ENCODE results near the gene LBX1. TPM values are rescaled to one million over a fixed set of nuclear protein-coding genes. Genes with fewer than 3 reads are reported as not detected.

The LBX1 gene
- polyA plus RNA-seq, 2 of the 4 experiments (the other 2 are of a cell fraction): not detected

DNA sequence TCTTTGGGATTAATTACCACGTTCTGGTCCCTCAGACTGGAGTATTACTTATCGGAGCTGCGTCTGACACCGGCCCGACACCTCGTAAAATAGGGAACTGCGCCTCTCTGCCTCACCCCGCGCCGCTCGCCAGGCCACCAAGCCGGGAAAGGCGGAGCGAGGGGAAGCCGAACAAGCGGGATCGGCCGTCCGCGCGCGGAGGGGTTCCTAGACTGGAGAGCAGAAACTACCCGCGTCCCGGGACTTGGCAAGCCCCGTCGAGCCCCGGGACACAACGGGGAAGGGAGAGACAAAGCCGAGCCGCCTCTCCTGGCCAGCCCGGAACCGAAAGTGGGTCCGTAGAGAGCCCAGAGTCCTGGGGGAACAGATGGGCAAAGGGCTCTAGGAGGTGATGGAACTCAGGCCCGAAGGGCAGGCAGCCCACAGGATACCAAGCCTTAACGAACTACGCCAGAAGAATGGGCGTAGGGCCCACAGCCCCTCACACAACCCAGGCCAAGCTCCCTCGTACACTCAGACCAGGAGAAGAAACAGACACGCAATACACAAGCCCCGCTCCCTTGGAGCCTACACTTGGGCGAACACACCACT lies 6.5 kb downstream of the LBX1 start:
- ATAC-seq (no peak), FAIRE-seq (no peak), DNase-seq (ENCODE audit: low read depth in 1 of 2, low spot score in 1 of 2) (no peak)
- ChIA-PET CTCF (interaction anchor here (0.7 to 1.9 kb wide), 5 partner anchors 8 to 559 kb away, joined by 3 to 37 read pairs (median 5); no protein-coding TSS in a partner anchor), POLR2A (no interaction called here)
- no peak overlapping the region for H3K27ac ChIP-seq
- no peak overlapping the region for H3K4me3 ChIP-seq
- 68% methylated on average over 28 of the region's 42 CpGs for WGBS (ENCODE audit: missing lambda C conversion rate)
- H3K9me3 ChIP-seq: no peaks in the 10 kb centered on the region
- H3K4me1 ChIP-seq: 0 out of 3 replicates have a peak, but pooled peaks cover 9% of the 10 kb centered on the region
- no peak overlapping the region for H3K4me2 ChIP-seq
- TF ChIP-seq TFCP2L1 (CRISPR knock-in tag; IDR thresholded peaks at IDR 0.05): no peak
- no peak for TF ChIP-seq RARB (CRISPR knock-in tag; IDR thresholded peaks at IDR 0.05)
- TF ChIP-seq PHF8 (IDR thresholded peaks at IDR 0.05; ENCODE audit: borderline replicate concordance, low read depth): no peak
- no peak for TF ChIP-seq HOXA7 (CRISPR knock-in tag; IDR thresholded peaks at IDR 0.05)
- TF ChIP-seq CBX8 (IDR thresholded peaks at IDR 0.05): no peak
- no peak for TF ChIP-seq CBX2 (IDR thresholded peaks at IDR 0.05; ENCODE audit: borderline replicate concordance, low read depth)
- TF ChIP-seq, protein P1, sequence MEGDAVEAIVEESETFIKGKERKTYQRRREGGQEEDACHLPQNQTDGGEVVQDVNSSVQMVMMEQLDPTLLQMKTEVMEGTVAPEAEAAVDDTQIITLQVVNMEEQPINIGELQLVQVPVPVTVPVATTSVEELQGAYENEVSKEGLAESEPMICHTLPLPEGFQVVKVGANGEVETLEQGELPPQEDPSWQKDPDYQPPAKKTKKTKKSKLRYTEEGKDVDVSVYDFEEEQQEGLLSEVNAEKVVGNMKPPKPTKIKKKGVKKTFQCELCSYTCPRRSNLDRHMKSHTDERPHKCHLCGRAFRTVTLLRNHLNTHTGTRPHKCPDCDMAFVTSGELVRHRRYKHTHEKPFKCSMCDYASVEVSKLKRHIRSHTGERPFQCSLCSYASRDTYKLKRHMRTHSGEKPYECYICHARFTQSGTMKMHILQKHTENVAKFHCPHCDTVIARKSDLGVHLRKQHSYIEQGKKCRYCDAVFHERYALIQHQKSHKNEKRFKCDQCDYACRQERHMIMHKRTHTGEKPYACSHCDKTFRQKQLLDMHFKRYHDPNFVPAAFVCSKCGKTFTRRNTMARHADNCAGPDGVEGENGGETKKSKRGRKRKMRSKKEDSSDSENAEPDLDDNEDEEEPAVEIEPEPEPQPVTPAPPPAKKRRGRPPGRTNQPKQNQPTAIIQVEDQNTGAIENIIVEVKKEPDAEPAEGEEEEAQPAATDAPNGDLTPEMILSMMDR (IDR thresholded peaks at IDR 0.05): no peak
- TF ChIP-seq CEBPB (IDR thresholded peaks at IDR 0.05): no peak

DNA sequence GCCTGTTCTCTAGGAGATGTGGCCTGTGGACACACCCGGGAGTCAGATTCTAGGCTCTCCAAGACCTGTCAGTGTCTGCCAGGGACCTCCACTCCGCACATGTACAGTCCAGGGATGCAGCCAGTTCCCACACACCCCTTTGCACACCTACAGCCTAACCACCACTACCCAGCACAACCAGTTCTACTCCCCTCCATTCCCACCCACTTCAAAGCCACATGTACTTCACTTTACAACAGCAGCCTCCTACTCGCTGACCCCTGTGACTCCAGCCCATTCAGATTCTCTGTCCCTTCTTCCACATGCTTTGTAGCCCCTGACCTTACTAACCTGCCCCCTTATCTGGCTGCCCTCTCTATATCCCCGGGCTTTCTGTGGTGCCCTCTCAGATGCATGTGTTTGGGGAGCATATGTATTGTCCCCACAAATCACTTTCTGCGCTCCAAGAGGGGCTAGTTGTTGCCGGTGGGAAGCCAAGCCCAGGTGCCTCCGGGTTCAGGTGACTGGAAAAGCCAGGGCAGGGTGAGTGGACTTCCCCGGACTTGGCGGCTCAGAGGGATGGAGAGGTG lies 7.2 kb downstream of the LBX1 start:
- WGBS (ENCODE audit: missing lambda C conversion rate): 57% methylated on average over 7 of the region's 9 CpGs
- Histone ChIP-seq H3K4me1 (0 out of 3 replicates have a peak, but pooled peaks cover 9% of the 10 kb centered on the region), H3K4me3 (no peak overlapping the region), H3K4me2 (no peak overlapping the region), H3K9me3 (no peaks in the 10 kb centered on the region), H3K27ac (no peak overlapping the region)
- POLR2A ChIA-PET: no interaction called here
- CTCF ChIA-PET: interaction anchor here (1.2 to 10.0 kb wide), 4 partner anchors 69 to 559 kb away, joined by 3 to 253 read pairs (median 4); no protein-coding TSS in a partner anchor
- ATAC-seq: no peak
- no peak for DNase-seq (ENCODE audit: low read depth in 1 of 2, low spot score in 1 of 2)
- TF ChIP-seq FOSL2 (IDR thresholded peaks at IDR 0.05) (no peak), FOSL2 (CRISPR knock-in tag; IDR thresholded peaks at IDR 0.05) (no peak)
- FAIRE-seq: no peak

DNA sequence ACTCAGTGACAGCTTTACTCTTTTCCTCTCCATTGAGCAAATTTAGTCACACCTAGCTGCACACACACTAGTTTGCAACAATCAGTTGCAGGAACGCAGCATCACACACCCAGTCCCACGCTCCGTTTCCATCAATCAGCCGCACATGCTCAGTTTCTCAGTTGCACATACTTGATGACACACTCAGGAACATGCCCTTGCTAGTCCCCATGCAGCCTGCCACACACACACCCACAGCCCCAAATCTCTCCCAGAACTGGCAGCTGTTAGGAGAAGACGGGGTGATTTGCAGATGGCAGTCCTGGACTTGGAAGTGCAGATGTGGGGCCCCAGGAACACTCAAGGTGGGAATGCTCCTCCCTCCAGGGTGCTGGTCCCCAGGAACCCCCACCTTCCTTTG lies 7.7 kb downstream of the LBX1 start:
- Histone ChIP-seq H3K4me2 (no peak overlapping the region), H3K27ac (no peak overlapping the region), H3K4me1 (0 out of 3 replicates have a peak, but pooled peaks cover 9% of the 10 kb centered on the region), H3K4me3 (no peak overlapping the region), H3K9me3 (no peaks in the 10 kb centered on the region)
- WGBS (ENCODE audit: missing lambda C conversion rate): 88% methylated on average over 5 of the region's 5 CpGs
- FAIRE-seq (no peak), ATAC-seq (no peak), DNase-seq (ENCODE audit: low read depth in 1 of 2, low spot score in 1 of 2) (no peak)
- TF ChIP-seq ESRRA (IDR thresholded peaks at IDR 0.05; ENCODE audit: borderline replicate concordance, low read length) (no peak), HEYL (CRISPR knock-in tag; IDR thresholded peaks at IDR 0.05) (no peak), SREBF2 (IDR thresholded peaks at IDR 0.05) (no peak), POLR2A (IDR thresholded peaks at IDR 0.05; ENCODE audit: low read length) (no peak), NPAS2 (CRISPR knock-in tag; IDR thresholded peaks at IDR 0.05; ENCODE audit: borderline replicate concordance) (no peak), KDM5A (IDR thresholded peaks at IDR 0.05) (no peak), RFX5 (IDR thresholded peaks at IDR 0.05) (no peak)
- TF ChIP-seq, protein P2, sequence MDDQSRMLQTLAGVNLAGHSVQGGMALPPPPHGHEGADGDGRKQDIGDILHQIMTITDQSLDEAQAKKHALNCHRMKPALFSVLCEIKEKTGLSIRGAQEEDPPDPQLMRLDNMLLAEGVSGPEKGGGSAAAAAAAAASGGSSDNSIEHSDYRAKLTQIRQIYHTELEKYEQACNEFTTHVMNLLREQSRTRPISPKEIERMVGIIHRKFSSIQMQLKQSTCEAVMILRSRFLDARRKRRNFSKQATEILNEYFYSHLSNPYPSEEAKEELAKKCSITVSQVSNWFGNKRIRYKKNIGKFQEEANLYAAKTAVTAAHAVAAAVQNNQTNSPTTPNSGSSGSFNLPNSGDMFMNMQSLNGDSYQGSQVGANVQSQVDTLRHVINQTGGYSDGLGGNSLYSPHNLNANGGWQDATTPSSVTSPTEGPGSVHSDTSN (IDR thresholded peaks at IDR 0.05): no peak
- TF ChIP-seq, protein P3, sequence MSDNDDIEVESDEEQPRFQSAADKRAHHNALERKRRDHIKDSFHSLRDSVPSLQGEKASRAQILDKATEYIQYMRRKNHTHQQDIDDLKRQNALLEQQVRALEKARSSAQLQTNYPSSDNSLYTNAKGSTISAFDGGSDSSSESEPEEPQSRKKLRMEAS (IDR thresholded peaks at IDR 0.05): no peak
- TF ChIP-seq, protein P4, sequence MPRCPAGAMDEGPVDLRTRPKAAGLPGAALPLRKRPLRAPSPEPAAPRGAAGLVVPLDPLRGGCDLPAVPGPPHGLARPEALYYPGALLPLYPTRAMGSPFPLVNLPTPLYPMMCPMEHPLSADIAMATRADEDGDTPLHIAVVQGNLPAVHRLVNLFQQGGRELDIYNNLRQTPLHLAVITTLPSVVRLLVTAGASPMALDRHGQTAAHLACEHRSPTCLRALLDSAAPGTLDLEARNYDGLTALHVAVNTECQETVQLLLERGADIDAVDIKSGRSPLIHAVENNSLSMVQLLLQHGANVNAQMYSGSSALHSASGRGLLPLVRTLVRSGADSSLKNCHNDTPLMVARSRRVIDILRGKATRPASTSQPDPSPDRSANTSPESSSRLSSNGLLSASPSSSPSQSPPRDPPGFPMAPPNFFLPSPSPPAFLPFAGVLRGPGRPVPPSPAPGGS (IDR thresholded peaks at IDR 0.05): no peak
- POLR2A ChIA-PET: no interaction called here
- CTCF ChIA-PET: interaction anchor here (1.0 to 10.0 kb wide), 6 partner anchors 8 to 348 kb away, joined by 3 to 253 read pairs (median 4); partner anchors contain the start of gene LBX1

All from A549 (cell line).